Smooth muscle cell (in vitro differentiated cells): ENCODE results near the gene KNOP1. TPM values are rescaled to one million over a fixed set of nuclear protein-coding genes. Genes with fewer than 3 reads are reported as not detected.

Experiments used
- DNase-seq: peaks from one replicate; lab custom pipeline; 2025; ENCODE audit not compliant: unreplicated experiment; lab: John Stamatoyannopoulos, UW
- H2AFZ ChIP-seq: fragments of 200-600 bp; sonication (generic); 2 replicates; pipeline ENCODE4 v1.6.0; 2016; ENCODE audit warnings: antibody characterized with exemption, low read depth, mild to moderate bottlenecking
- H3F3A ChIP-seq: fragments of 200-600 bp; sonication (generic); 2 replicates; pipeline ENCODE4 v1.6.0; 2017; ENCODE audit warnings: antibody characterized with exemption, low read depth
- H3K27ac ChIP-seq: fragments of 200-600 bp; sonication (generic); 2 replicates; pipeline ENCODE4 v1.5.1; 2016; ENCODE audit warnings: low read depth, mild to moderate bottlenecking
- H3K27me3 ChIP-seq: fragments of 200-600 bp; sonication (generic); 2 replicates; pipeline ENCODE4 v1.6.1; 2016; ENCODE audit warnings: low read depth, mild to moderate bottlenecking
- H3K36me3 ChIP-seq: fragments of 200-600 bp; sonication (generic); 2 replicates; pipeline ENCODE4 v1.5.1; 2016; ENCODE audit warnings: low read depth
- H3K4me1 ChIP-seq: fragments of 200-600 bp; sonication (generic); 2 replicates; pipeline ENCODE4 v1.5.1; 2016; ENCODE audit warnings: low read depth
- H3K4me2 ChIP-seq: fragments of 200-600 bp; sonication (generic); 2 replicates; pipeline ENCODE4 v1.6.0; 2016; ENCODE audit warnings: mild to moderate bottlenecking
- H3K4me3 ChIP-seq: fragments of 200-600 bp; sonication (generic); 2 replicates; pipeline ENCODE4 v1.5.1; 2016; ENCODE audit warnings: mild to moderate bottlenecking
- H3K79me2 ChIP-seq: fragments of 200-600 bp; sonication (generic); 2 replicates; pipeline ENCODE4 v1.6.0; 2016; ENCODE audit warnings: low read depth, mild to moderate bottlenecking
- H3K9ac ChIP-seq: fragments of 200-600 bp; sonication (generic); 2 replicates; pipeline ENCODE4 v1.6.0; 2016; ENCODE audit warnings: low read depth
- H3K9me3 ChIP-seq: fragments of 200-600 bp; sonication (generic); replicated peaks from 2 replicates; pipeline ENCODE4 v1.5.1; 2016; ENCODE audit warnings: low read depth
- H4K20me1 ChIP-seq: fragments of 200-600 bp; sonication (generic); 2 replicates; pipeline ENCODE4 v1.6.0; 2016; ENCODE audit warnings: low read depth
- WGBS: methylation state at CpG from one replicate; pipeline ENCODE4 v1.1.7; 2016; ENCODE audit warnings: low lambda C conversion rate; 5-methylcytosine and 5-hydroxymethylcytosine counted together
- polyA plus RNA-seq: library from polyadenylated mRNA; unstranded; fragments of >200 nt; fragmentation: Nextera tagmentation; extraction: Ambion mirVana; gene quantifications from 2 replicates; pipeline ENCODE4 v1.2.1, GENCODE V29; 2016
- total RNA-seq: library from RNA; depleted of rRNA; stranded (reverse); fragments of >200 nt; gene quantifications from 2 replicates; pipeline ENCODE4 v1.2.3, GENCODE V29; 2014
- TF ChIP-seq, protein P1 (sequence below): fragments of 200-600 bp; sonication (generic); IDR thresholded peaks from 2 replicates; pipeline ENCODE4 v1.5.1; 2017; ENCODE audit warnings: borderline replicate concordance, mild to moderate bottlenecking, antibody characterized with exemption; ENCODE audit not compliant: insufficient read depth, poor library complexity, severe bottlenecking

KNOP1 gene
- total and polyA plus RNA-seq, 2 experiments from 2014 or later, result 31.0 to 32.6 TPM

DNA sequence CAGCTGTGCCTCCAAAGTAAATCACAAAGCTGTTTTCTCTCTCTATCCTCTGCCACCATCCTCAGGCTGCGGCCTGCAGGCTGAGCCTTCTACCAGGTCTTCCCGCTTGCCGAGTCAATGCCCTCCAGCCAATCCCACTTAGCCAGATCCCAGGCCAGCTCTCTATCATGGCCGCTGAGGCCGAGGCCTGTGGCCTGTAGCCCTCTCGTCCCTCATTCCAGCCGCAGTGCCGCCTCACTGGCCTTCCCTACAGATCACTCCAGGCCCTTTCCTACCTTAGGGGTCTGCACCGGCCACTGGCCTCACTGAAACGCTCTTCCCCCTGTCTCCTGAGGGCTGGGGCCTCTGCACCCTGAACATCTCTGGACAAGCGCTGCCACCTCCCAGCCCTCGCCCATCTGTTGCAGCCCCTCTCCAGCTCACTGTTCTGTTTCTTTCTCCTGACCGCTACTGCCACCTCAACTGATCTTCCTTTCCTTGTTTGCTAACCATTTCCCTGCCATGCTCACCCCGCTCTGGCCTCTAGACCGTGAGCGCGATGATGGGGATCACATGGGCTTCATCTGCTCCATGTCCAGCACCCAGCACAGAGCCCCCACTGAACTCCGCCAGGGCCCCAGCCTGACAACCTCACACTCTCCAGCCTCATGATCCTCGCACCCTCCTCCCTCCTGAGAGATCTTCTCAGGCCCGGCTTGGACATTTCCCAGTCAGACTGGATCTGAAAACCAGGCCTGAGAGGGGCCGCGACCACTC, 8.5 kb downstream of the KNOP1 start:
- Histone ChIP-seq H3K4me1 (peaks cover 7% of the 10 kb centered on the region), H2AFZ (no peak overlapping the region), H3K9me3 (no peaks in the 10 kb centered on the region), H3K27ac (no peak overlapping the region), H3K79me2 (peaks cover 5% of the 10 kb centered on the region), H3K9ac (no peak overlapping the region), H3K4me2 (no peak overlapping the region), H4K20me1 (peaks cover 4% of the 10 kb centered on the region), H3K27me3 (no peaks in the 10 kb centered on the region), H3K36me3 (no peaks in the 10 kb centered on the region), H3K4me3 (no peak overlapping the region), H3F3A (no peaks in the 10 kb centered on the region)
- TF ChIP-seq, protein P1, sequence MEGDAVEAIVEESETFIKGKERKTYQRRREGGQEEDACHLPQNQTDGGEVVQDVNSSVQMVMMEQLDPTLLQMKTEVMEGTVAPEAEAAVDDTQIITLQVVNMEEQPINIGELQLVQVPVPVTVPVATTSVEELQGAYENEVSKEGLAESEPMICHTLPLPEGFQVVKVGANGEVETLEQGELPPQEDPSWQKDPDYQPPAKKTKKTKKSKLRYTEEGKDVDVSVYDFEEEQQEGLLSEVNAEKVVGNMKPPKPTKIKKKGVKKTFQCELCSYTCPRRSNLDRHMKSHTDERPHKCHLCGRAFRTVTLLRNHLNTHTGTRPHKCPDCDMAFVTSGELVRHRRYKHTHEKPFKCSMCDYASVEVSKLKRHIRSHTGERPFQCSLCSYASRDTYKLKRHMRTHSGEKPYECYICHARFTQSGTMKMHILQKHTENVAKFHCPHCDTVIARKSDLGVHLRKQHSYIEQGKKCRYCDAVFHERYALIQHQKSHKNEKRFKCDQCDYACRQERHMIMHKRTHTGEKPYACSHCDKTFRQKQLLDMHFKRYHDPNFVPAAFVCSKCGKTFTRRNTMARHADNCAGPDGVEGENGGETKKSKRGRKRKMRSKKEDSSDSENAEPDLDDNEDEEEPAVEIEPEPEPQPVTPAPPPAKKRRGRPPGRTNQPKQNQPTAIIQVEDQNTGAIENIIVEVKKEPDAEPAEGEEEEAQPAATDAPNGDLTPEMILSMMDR, result no peak
- WGBS, result 97% methylated on average over 22 of the region's 22 CpGs
- no peak for DNase-seq

DNA sequence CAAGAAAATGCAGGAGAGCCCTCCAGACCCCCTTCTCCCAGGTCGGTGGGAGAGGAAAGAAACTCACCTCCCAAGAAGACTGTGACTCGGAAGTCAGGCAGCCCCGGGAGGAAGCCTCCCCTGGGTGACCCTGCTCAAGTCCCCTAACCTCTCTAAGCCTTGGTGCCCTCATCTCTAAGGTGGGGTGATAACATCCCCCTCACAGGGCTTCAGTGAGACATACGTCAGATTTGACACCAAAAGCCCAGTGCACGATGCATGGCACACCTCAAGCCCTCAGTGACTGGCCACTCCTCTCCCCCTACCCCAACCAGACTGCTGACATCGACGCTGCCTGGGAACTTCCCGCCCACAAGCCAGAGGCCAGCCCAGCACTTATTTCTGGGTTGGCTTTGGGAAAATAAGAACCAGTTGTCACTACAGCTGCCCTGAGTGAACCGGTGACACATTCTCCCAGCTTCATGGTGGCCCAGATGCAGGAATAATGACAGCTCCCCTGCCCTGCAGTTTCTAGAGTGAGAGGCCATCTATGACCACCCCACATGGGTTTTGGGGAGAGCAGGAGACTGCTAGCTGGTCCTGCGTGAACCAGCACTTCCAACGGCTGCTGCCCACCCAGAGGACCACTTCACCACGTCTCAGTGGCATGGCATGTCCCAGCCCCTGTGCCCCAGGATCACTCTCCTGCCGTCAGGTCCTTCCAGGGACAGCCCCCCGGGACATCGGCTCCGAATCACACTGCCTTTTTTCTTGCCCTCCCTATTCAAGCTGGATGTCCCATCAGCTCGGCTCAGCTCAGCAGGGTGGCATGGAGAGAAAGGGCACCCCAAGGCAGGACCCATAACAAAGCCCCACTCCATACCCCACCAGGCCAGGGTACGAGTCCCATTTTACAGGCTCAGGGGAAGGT, 9.5 kb downstream of the KNOP1 start:
- peaks cover 3% of the 10 kb centered on the region for H3K79me2 ChIP-seq
- H3K4me3 ChIP-seq, result no peak overlapping the region
- no peak overlapping the region for H3K4me2 ChIP-seq

DNA sequence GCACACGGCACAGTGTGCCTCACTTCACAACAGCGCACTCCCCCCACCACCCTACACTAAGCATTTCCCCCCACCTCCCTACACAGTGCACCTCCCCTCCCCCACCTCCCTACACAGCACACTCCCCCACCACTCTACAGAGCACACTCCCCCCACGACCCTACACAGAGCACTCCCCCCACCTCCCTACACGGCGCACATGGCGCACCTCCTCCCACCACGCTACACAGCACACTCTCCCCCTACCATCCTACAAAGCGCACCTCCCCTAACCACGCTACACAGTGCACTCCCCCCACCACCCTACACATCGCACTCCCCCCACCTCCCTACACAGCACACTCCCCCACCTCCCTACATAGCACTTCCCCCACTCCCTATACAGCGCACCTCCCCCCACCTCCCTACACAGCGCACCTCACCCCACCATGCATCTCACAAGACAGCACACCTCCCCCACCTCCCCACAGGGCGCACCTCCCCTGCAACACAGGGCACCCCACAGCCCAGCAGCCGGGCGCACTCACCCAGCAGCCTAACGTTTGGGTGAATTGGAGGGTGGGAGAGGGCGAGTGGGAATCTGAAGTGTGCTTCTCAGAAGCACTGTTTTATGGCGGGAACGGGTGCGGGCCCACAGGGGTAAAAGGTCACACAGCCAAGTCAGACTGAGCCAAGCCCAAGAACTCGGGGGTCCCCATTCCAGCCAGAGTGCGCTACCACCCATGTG, 10.3 kb downstream of the KNOP1 start:
- DNase-seq, result no peak
- TF ChIP-seq, protein P1, result no peak
- H3K79me2 ChIP-seq, result no peaks in the 10 kb centered on the region
- H3K4me3 ChIP-seq, result no peak overlapping the region
- H3K9ac ChIP-seq, result no peak overlapping the region
- H3K27ac ChIP-seq, result no peak overlapping the region
- WGBS, result 90% methylated on average over 12 of the region's 22 CpGs
- H3K9me3 ChIP-seq, result no peaks in the 10 kb centered on the region
- H3K36me3 ChIP-seq, result peaks cover 6% of the 10 kb centered on the region
- H3F3A ChIP-seq, result no peaks in the 10 kb centered on the region
- H4K20me1 ChIP-seq, result no peaks in the 10 kb centered on the region
- H3K27me3 ChIP-seq, result no peaks in the 10 kb centered on the region
- H3K4me1 ChIP-seq, result peaks cover 7% of the 10 kb centered on the region
- H3K4me2 ChIP-seq, result no peak overlapping the region
- H2AFZ ChIP-seq, result no peak overlapping the region

More for the DNA sequence above, 9.5 kb downstream of the KNOP1 start:
- H3K27ac ChIP-seq, result no peak overlapping the region
- no peaks in the 10 kb centered on the region for H3K27me3 ChIP-seq
- WGBS, result 74% methylated on average over 18 of the region's 18 CpGs
- TF ChIP-seq, protein P1, result no peak
- peaks cover 4% of the 10 kb centered on the region for H3K36me3 ChIP-seq
- no peaks in the 10 kb centered on the region for H3F3A ChIP-seq
- H3K9me3 ChIP-seq, result no peaks in the 10 kb centered on the region
- peaks cover 2% of the 10 kb centered on the region for H4K20me1 ChIP-seq
- no peak overlapping the region for H2AFZ ChIP-seq
- peaks cover 7% of the 10 kb centered on the region for H3K4me1 ChIP-seq
- no peak overlapping the region for H3K9ac ChIP-seq
- DNase-seq, result no peak
